NAMALWA (cell line): ENCODE data around the gene DIP2B.
"Not testable (repeated sequence)": the region's sequence is repeated elsewhere in the genome, so short reads cannot be mapped to it uniquely, and the experiment has no call there.

Experiments used
- DNase-seq: peaks from one replicate; pipeline ENCODE4 v3.0.0-alpha.2; 2015; ENCODE audit warnings: low spot score

DIP2B gene

GRCh38 chr12:50520416-50521207, 15.8 kb downstream of the DIP2B start:
- DNase-seq = peak; percentile 28

GRCh38 chr12:50521781-50522180, 17.0 kb downstream of the DIP2B start:
- DNase-seq = not testable (repeated sequence)

GRCh38 chr12:50523772-50524171, 19.0 kb downstream of the DIP2B start:
- no peak for DNase-seq

- DNase-seq = no peak
Observed at GRCh38 chr12:50524621-50525020, 19.8 kb downstream of the DIP2B start.

GRCh38 chr12:50525422-50525821, 20.6 kb downstream of the DIP2B start:
- no peak for DNase-seq

GRCh38 chr12:50527359-50527726, 22.6 kb downstream of the DIP2B start:
- DNase-seq = no peak

GRCh38 chr12:50528800-50529199, 24.0 kb downstream of the DIP2B start:
- DNase-seq = no peak

- no peak for DNase-seq
Observed at GRCh38 chr12:50529345-50529744, 24.6 kb downstream of the DIP2B start.

GRCh38 chr12:50530532-50530931, 25.7 kb downstream of the DIP2B start:
- DNase-seq = no peak

GRCh38 chr12:50533203-50533584, 28.4 kb downstream of the DIP2B start:
- no peak for DNase-seq

GRCh38 chr12:50533971-50534370, 29.2 kb downstream of the DIP2B start:
- no peak for DNase-seq

- DNase-seq = no peak
Observed at GRCh38 chr12:50536831-50537537, 32.2 kb downstream of the DIP2B start.

GRCh38 chr12:50537538-50537919, 32.7 kb downstream of the DIP2B start:
- no peak for DNase-seq

- no peak for DNase-seq
Observed at GRCh38 chr12:50538182-50538581, 33.4 kb downstream of the DIP2B start.

- DNase-seq = no peak
Observed at GRCh38 chr12:50541139-50541538, 36.4 kb downstream of the DIP2B start.

GRCh38 chr12:50542448-50542847, 37.7 kb downstream of the DIP2B start:
- DNase-seq = no peak

- DNase-seq = not testable (repeated sequence)
Observed at GRCh38 chr12:50543188-50543587, 38.4 kb downstream of the DIP2B start.

GRCh38 chr12:50545213-50545612, 40.4 kb downstream of the DIP2B start:
- DNase-seq = no peak

GRCh38 chr12:50545786-50546185, 41.0 kb downstream of the DIP2B start:
- DNase-seq = no peak

- no peak for DNase-seq
Observed at GRCh38 chr12:50546441-50547318, 41.9 kb downstream of the DIP2B start.

- no peak for DNase-seq
Observed at GRCh38 chr12:50547742-50548141, 43.0 kb downstream of the DIP2B start.

GRCh38 chr12:50549885-50550284, 45.1 kb downstream of the DIP2B start:
- no peak for DNase-seq
